Ureter (tissue), 1 donor: ENCODE measurements around the gene STK16. TPM values are rescaled to one million over a fixed set of nuclear protein-coding genes. Genes with fewer than 3 reads are reported as not detected.
A peak's percentile ranks its signal among the peaks of the same experiment; 100 is the strongest.

Experiments
- DNase-seq: peaks from one replicate; pipeline ENCODE4 v3.0.0-alpha.2; 2020; ENCODE audit warnings: low spot score
- total RNA-seq: library from RNA; stranded (reverse); gene quantifications from one replicate; pipeline ENCODE4 v1.2.4, GENCODE V29; 2023
- donor health status: DM: yes; HTN: yes; CAD: no.

Gene STK16
- total RNA-seq, 1 donor from 2014 or later: 32.9 TPM

DNA sequence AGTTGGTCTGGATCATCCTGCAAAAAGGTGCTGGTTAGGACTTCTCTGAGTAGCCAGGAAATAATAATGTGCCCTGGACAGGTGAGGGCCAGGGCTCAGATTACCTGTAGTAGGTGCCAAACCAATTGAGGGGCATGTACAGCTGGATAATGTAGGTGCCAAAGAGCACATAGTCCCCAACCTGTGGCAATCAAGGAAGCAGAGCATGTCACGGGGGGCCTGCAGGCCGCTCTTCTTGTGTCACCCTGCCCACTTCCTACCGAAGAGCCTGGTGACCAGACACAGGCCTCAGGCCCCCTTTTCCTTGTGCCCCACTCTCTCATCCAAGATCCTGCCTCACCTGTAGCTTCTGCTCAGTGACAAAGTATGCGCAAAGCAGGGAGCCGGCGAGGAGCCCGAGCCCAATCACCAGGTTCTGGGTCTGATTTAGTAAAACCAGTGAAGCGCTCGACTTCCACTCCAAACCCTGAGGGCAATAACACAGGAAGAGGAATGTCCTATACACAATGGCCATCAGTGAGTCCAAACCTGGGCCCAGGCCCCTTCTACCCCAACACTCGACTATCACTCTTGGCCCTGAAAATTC, 31.7 kb upstream of the STK16 start:
- no peak for DNase-seq

DNA sequence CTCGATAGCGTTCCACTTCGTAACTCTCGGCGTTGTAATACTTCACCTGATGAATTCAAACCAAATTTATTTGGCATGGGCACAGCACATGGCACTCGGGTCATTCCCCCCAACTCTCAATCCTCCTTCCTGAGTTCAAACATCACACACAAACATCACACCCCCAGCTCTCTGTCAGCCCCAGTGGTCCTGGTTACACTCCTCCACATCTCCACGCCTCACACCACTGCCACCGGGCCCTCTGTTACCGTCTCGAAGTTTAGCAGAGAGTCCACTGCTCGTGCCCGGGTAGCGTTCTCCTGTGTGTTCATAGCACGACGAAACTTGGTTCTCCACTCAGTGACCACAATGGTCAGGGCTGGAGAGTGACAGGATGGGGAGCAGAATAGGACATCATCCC, 31.1 kb upstream of the STK16 start:
- no peak for DNase-seq

DNA sequence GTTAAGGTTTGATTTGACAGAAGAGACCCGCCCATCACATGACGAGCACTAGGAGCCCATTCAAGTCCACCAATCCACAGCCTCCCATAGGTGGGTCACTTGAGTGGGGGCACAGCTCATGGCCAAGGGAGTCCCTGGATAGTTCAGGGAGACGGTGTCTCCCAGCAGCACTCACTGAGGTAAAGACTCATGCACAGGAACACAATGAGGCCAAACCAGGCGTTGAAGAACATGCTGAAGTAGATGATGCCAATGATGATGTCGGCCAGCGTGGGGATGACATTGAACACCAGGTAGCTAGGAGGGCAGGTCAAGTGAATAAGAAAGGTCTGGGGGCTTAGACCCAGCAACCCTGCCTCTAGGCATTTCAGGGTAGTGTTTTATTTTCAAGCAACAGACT, 30.5 kb upstream of the STK16 start:
- no peak for DNase-seq

DNA sequence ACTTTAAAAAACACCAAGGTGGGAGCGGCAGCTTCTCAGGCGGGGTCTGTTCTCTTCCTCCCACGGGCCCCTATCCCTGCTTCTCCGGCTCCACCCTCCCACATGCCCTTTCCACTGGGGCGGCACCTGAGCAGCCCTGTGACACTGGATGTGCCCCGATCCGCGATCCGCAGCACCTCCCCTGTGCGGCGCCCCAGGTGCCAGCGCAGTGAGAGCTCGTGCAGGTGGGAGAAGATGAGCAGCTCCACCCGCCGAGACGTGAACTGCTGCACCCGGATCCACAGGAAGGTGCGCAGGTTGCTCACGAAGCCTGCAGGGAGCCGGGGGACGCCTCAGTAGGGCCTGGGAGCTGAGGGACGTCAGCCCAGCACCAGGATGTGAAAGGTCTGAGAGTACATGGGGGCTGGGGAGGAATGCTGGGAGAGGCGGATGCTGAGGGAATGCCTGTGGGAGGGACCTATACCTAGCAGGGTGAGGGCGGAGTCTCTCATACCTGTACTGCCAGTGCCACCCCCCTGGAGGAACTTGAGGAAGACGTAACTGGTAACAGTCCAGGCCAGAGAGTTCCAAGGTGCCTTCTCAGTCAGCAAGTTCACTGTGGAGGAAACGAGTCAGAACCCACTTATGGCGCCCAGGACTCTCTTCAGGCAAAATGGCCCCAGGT, 29.3 kb upstream of the STK16 start:
- no peak for DNase-seq

DNA sequence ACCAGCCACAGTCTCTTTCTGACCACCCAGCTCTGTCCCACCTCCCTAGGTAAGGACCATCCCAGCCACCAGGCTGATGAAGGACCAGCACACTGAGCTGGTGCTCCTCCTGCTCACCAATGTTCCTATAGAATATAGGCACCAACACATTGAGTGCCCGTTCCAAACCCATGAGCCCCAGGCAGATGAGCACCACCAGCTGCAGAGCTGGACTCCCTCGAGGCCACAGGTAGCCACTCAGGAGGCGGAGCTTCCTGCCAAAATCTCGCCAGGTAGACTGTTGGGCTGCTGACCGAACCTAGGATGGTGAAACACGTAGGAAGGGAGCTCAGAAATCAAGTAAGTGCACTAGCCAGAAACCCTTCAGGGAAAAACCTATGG, 28.8 kb upstream of the STK16 start:
- DNase-seq: no peak

DNA sequence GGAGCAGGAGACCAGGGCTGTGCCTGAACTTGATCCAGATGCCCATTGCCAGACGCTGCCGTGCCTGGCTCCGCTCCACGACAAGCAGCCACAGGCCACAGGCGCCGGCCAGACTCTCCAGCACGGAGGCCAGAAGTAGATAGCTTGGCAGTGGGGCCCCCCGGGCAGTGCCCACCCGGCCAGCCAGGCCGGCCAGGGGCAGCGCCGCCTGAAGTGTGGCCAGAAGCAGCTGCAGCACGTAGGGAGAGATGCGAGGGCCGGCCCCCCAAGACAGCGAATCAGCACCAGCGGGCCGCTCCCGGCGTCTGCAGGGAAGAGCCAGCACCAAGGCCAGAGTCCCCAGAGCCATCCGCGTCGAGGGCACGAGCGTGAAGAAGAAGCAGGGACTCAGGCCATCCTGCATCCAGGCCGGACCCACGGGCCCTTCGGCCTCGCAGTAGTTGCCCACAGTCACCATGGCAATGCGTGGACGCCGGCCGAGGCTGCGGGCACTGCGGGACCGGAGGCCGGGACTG, 27.0 kb upstream of the STK16 start:
- DNase-seq: no peak

DNA sequence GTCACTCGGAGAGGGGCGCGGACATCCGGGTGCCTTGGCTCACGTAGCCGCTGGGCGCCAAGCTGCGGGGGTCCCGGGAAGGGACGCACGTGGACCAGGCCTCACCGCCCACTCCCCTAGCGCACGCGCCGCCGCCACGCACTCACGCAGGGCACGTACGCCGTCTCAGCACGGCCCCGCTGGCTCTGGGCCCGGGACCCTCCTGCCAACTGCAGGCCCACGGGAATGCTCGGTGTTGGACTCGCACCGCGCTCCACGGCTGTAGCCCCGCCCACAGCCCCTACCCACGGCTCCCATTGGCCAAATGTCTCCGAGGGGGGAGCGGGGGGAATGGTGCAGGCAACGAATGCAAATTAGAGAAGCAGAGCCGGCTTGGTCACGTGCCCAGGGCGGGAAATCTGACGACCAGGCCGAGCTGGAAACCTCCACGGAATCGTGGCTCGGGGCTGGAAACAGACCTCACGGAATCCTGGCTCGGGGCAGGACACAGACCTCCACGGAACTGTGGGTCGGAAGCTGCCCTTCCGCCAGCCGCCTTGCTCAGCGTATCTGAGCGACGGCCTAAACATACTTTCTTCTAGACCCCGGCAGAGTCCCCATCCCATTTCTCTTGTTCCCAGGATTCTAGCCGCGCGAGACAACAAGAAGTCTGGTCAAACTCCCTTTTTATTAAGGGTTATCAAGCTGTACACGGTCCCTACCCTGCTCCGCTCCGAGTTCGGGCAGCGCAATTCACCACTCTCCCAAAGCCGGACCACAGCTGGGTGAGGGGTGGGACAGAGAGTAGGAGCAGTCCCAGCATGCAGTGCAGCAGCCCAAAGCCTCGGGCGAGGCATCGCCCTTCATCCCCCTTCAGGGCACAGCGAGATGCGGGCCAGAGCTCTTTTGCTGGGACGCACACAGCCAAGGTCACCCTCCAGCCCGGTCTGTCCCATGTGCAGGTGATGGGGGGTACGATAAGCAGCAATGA, 26.3 kb upstream of the STK16 start, which contains the start of gene ABCB6:
ABCB6 (minus strand) TSS at position 227 of the 970 bp plus-strand sequence. CDS start 285 bp downstream, outside the sequence.
- DNase-seq: peak; percentile 96

DNA sequence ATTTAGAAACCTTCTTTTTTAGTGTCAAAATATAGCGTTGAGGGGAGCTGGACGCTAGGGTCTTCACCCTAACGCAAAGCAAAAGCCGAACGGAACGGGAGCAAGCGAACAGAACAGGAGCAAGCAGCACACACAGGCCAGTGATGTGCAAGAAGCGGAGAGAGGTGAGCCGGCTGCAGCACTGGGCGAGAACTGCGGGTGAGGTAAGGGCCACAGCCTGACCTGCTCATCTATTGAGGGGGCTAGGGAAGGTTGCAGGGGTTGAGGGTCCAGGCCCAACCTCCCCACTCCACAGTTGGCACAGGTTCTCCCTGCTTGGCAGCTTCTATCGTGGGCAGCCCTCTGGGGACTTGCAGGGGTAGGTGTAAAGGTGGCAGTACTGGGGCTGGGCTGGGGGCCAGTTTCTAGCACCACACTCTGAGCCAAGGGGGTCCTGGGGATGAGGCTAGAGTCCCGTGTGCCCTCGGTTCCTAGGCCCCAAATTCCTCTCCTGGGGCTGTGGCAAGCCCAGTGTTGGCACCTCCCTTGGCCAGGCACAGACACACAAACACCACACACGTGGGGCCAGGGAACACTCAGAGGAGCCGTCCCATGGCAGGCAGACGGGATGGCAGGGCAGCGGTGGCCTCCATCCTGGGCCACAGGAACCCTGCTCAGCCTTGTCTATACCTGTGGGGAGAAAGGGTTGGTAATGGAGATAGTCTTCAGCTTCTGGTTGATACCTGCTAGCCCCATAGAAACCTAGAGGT, 25.3 kb upstream of the STK16 start:
- no peak for DNase-seq

DNA sequence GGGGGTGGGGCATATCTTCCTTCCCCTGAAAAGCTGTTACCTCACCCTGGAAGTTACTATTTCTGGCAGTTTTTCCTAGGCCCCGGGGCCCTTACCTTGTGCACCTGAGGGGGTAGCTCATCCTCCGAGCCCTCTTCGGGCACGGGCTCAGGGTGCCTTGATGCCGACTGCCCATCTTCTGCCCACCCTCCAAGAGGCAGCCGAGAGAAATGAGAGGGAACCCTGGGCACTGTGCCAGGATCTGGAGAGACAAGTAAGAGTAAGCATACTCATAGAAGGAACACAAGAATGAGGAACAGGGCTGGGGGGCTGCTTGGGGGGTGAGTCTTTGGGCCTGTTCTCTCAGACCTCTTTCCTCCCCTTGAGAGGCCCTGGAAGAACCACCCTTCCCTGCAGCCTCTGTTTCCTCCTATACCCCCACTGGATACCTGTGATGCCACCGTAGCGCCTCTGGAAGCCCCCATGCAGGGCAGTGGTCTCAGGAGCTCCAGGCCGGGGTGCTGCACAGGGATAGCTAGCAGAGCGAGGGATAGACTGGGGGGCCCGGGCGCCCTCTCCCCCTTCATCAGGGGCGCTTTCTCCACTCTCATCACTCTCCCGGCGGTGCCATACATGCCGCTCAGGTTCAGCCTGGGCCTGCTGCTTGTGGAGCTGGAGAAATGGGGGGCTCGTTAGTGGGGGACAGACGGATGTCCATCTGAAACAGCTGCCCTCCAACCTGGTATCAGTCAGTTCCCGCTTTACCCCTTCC, 24.5 kb upstream of the STK16 start:
- DNase-seq: no peak

DNA sequence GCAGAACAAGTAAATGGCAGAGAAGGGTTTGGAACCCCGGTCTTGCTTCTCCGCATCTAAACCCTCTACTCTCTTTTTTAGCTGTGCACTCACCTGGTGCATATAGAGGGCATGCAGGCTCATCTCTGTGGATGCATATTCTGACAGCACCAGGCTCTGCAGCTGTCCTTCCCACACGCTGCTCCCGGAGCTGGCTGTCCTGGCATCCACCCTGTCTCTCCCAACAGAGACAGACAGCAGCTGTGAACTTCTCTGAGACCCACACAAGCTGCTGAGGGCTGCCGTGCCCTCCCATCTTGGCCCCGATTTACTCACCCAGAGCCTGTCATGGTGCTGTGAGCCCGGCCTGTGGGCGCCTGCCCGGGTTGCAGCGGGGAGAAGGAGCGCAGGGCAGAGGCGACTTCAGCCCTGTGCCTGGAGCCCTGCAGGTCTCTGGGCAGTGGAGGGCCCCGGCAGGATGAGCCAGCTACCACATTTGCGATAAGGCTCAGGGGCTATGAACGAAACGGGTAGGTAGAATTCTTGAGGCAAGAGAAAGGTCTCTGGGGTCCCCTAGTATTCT, 23.2 kb upstream of the STK16 start:
- no peak for DNase-seq

DNA sequence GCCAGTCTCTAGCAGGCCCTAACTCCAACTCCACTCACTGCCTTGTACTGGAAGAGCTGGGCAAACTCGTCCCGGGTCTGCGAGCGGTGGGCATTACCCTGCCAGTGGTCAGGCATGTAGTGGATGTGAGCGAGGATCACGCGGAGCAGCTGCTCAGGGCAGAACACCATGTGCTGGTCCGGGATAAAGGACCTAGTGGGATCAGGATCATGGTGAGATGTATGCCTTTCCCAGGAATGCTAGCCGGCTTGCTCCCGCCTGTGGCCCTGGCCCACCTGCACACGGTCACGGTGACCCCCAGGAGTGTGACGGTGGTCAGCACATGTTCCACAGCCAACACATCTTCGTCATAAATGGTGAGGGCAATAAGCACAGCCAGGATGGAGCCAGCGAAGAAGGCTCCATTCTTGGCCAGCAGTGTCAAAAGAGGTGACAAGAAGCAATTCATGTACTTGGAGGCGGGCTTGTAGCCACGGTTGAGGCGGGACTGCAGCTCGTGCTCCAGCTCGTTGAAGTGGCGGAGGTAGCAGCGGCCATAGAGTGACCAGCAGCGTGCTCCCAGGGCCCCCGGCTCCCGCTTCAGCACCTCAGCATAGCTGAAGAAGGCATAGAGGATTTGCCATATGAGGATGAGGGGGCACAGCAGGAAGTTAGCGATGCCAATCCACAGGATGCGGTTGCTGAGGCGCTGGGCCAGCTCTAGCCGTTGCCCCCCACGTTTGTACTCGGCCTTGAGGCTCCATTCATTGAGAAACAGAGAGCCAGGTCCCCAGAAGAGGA, 21.3 kb upstream of the STK16 start:
- no peak for DNase-seq

DNA sequence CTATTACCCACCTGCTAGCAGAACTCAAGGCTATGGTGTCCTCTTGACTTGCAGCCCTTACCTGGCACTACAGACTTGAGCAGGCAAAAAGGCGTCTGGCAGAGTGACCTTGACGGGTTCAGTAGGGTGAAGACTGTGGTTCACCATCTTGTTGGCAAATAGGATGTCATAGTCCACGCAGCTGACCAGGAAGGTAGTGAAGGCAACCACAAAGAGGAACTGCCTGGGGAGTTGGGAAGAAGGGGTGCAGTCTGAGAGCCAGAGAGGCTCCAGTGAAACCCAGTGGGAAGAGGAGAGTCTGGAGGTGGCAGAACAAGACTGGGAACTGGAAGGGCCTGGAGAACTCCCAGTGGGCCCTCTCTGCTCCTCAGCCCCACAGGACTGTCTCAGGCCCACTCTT, 19.9 kb upstream of the STK16 start:
- no peak for DNase-seq

DNA sequence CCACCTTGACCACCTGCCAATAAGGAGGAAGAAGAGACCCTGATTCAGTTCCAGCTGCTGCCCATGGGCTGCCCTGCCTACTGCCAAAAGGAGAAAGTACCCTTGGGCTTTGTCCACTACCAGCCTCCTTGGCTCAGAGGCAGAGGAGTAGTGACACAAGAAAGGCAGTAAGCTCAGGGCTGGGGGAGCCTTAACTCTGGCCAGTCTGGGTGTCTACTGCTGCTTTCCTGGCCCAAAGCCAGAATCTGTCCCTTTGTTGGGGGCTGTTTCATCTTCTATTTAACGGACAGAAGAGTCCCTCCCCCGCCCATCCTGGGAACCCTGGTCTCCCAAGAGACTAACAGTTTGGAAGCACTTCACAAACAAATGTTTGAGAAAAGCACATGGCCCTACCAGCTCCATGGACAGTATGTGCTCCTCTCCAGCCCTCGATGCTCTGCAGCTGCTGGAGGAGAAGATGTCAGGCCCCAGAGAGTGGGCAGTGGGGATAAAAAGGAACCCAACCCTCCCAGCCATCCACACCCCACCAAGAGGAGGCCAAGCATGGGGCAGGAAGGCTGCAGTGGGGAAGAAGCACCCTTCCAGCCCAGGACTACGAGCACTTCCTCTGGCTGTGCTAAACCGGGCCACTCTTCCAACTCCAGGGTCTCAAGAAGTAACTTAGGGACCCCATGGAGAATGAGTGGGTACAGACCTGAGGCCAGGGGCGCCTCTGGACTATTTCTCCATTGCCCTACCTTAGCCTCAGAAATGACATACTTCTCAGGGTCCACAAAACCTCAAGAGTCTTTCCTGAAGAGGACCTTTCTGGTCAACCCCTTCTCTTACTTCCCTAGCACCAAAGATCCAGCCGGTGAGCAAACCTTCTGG, 17.0 kb upstream of the STK16 start:
- no peak for DNase-seq

DNA sequence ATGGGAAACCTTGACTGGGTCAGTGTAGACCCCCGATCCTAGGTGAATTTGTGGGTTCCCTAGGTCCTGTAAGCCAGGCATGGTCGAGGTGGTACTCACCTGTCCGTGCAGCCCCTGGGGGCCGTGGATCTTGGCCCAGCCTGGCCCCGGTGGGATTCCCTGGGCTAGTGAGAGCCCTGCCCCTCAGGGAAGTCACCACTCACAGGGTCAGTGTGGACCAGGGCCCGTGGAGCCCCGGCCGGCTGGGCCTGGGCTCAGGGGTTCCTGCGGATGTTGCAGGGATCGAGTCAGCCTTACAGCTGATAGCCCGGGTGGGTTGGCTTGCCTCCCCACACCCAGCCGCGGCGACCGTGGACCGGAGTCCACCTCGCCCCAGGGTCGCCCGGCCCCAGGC, 16.4 kb upstream of the STK16 start:
- no peak for DNase-seq

DNA sequence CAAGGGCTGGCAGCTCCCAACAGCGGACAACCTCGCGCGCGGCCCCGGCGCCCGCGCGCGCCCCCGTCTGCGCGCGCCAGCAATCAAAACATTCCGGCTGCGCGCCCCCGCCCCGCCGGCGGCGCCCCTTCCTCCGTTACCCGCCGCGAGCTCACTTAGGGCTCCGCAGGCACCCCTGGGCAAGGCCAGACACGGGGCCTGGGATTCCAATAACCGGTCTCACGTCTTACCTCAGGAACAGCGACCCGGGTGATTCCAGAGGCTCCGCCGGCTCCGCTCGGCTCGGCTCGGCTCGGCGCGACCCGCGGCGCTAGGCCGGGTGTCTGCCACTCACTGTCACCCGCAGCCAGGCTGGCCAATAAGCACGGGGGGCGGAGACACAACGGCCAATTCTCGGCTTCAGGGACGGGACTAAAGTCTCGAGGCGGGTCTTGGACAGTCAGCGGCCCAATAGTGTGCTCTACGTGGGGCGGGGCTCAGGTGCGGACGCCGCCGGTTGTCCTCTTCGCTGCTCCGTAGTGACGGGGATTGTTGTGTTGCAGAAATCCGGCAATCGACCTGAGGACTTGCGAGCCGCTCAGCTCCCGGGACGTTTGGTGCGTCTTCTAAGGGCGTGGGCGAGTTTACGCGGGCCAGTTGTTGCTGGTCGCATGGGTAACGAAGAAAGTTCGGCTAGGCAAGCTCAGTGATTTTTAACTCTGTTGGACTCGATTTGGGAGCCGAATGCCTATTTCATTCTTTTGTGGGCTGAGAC, 15.8 kb upstream of the STK16 start, which contains the start of the genes ANKZF1 and ATG9A:
ANKZF1 (plus strand) TSS at position 502 of the 754 bp plus-strand sequence. CDS start 452 bp downstream, outside the sequence.
ATG9A (minus strand) TSS at position 332 of the 754 bp plus-strand sequence. CDS start 1,612 bp downstream, outside the sequence.
- DNase-seq: peak; percentile 99

DNA sequence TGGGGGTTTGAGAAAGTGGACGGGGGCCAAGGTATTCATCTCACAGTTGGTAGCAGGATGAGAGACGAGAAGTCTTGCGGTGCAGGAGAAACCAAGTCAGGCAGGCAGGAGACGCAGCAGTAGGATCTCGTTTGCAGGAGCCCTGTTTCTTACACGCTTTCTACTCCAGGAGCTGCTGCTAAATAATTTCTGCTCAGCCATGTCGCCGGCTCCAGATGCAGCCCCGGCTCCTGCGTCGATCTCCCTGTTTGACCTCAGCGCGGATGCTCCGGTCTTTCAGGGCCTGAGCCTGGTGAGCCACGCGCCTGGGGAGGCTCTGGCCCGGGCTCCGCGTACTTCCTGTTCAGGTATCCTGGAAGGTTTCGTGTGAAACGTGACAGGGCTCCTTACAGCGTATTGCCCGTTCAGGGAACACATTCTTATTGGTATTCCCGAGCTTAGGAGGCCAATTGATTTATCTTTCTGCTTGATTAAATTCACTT, 15.2 kb upstream of the STK16 start:
- DNase-seq: no peak

DNA sequence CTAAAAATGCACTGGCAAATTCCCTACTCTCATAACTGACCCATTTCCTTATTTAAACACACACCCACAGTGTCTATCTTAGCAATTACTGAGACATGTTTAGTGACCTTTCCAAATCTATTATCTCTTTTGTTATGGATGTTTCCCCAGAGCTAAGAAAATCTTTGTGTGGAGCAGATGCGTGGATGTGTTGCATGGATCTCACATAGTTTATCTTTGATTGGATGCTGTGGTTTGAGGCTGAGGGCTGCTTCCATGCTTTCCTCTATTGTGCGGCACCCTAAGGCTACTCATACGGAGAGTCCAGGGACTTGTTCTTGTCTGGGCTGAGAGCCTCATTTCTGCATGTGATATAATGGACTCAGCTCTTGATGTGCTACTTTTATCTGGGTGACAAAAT, 10.9 kb upstream of the STK16 start:
- DNase-seq: no peak
